Neural progenitor cell (in vitro differentiated cells): Measurements from ENCODE around the gene ANKRD18B.

Experiments used
- CTCF ChIP-seq: fragments of 200-600 bp; sonication (generic); IDR thresholded peaks from 2 replicates; pipeline ENCODE4 v1.5.1; 2017; ENCODE audit warnings: antibody characterized with exemption, mild to moderate bottlenecking
- EZH2 ChIP-seq: fragments of 200-600 bp; sonication (generic); IDR thresholded peaks from 2 replicates; pipeline ENCODE4 v1.6.1; 2017; ENCODE audit warnings: antibody characterized with exemption, mild to moderate bottlenecking, moderate library complexity

- TF ChIP-seq CTCF, result no peak
- no peak for TF ChIP-seq EZH2
These were observed 90.1 kb downstream of the ANKRD18B start for GRCh38 chr9:33614001-33614687.
